GM12873 (cell line): Measurements from ENCODE around the gene DNAJC1.

ENCODE experiments used
- CTCF ChIP-seq: IDR thresholded peaks from 2 replicates; pipeline ENCODE4 v1.5.1; 2012; ENCODE audit warnings: low read depth, mild to moderate bottlenecking, moderate library complexity, low read length, control low read depth; ENCODE audit not compliant: insufficient read depth; ENCODE audit errors: missing control alignments

DNAJC1 gene

GRCh38 chr10:22003177-22003963 is at the start of gene DNAJC1:
TSS of gene DNAJC1 (minus strand) at chr10:22003730. CDS start at chr10:22003434, 296 bp downstream.
- no peak for TF ChIP-seq CTCF

GRCh38 chr10:22053048-22053447 is 49.5 kb upstream of the DNAJC1 start:
- no peak for TF ChIP-seq CTCF

GRCh38 chr10:22049635-22050034 is 46.1 kb upstream of the DNAJC1 start:
- no peak for TF ChIP-seq CTCF

- no peak for TF ChIP-seq CTCF
Measured at GRCh38 chr10:22047812-22048211, 44.3 kb upstream of the DNAJC1 start.

- TF ChIP-seq CTCF: no peak
Measured at GRCh38 chr10:22043327-22043633, 39.8 kb upstream of the DNAJC1 start.

- TF ChIP-seq CTCF: no peak
Measured at GRCh38 chr10:22042557-22043326, 39.2 kb upstream of the DNAJC1 start.

- TF ChIP-seq CTCF: no peak
Measured at GRCh38 chr10:22034333-22034732, 30.8 kb upstream of the DNAJC1 start.
